Adrenal gland (tissue), 5 donors: ENCODE measurements around the gene HES4.

ENCODE experiments used
- CTCF ChIP-seq, 6 experiments: fragments of 450-650 bp in 4 of 6; fragments of 200-600 bp in 2 of 6; sonication (generic) in 1 of 6; IDR thresholded peaks; 1 replicate in 5 of 6; 2 replicates in 1 of 6; pipeline versions ENCODE4 v1.5.1 to v1.8.0; 2016 to 2021; ENCODE audit warnings: antibody characterized with exemption in 6 of 6, mild to moderate bottlenecking in 2 of 6, moderate library complexity in 1 of 6
- POLR2A ChIP-seq, 2 donors: fragments of 450-650 bp; IDR thresholded peaks; one replicate each; pipeline ENCODE4 v1.6.1; 2017; ENCODE audit warnings: antibody characterized with exemption in 2 of 2, mild to moderate bottlenecking in 2 of 2, moderate library complexity in 1 of 2
- donor health status: DM: no; HTN: no; CAD: no.

GRCh38 chr1:955474-955873, 44.4 kb downstream of the HES4 start:
- TF ChIP-seq CTCF (IDR thresholded peaks at IDR 0.05) (no peak), POLR2A (IDR thresholded peaks at IDR 0.05) (no peak)
